Measurements from ENCODE around the gene PTPA.

- TF ChIP-seq POLR2A (IDR thresholded peaks at IDR 0.05) (no peak), CTCF (IDR thresholded peaks at IDR 0.05) (no peak)
Observed at GRCh38 chr9:129173296-129174101, 62.3 kb downstream of the PTPA start.

All from heart left ventricle (tissue), 13 donors.